Activated CD8-positive, alpha-beta T cell treated with anti-CD3 and anti-CD28 coated beads for 36 hours (primary cell): ENCODE data around the gene ARHGEF19. TPM values are rescaled to one million over a fixed set of nuclear protein-coding genes. Genes with fewer than 3 reads are reported as not detected.

Source experiments
- ATAC-seq: fragments of 200-7000 bp; cut with Tn5 transposase; one replicate; pipeline ENCODE4 v1.10.0; 2021; ENCODE audit warnings: mild to moderate bottlenecking, moderate library complexity
- CTCF ChIA-PET: fragments of 350-600 bp; sonication (Branson Sonifier 250); formaldehyde crosslinking; loops from one replicate; lab custom pipeline; 2021; ENCODE audit warnings: antibody characterized with exemption; lab: Charles Lee
- POLR2A ChIA-PET: fragments of 350-600 bp; sonication (Branson Sonifier 250); formaldehyde crosslinking; loops from one replicate; lab custom pipeline; 2021; ENCODE audit warnings: antibody characterized with exemption; lab: Charles Lee
- DNase-seq: peaks from one replicate; pipeline ENCODE4 v3.0.0-alpha.2; 2020
- H3K27ac Mint-ChIP-seq: one replicate; pipeline ENCODE4 v1.8.0; 2021; ENCODE audit warnings: mild to moderate bottlenecking, mixed read lengths
- H3K27me3 Mint-ChIP-seq: one replicate; pipeline ENCODE4 v1.8.0; 2021; ENCODE audit warnings: mixed read lengths
- H3K36me3 Mint-ChIP-seq: one replicate; pipeline ENCODE4 v1.8.0; 2021; ENCODE audit warnings: low read depth, mixed read lengths
- H3K4me1 Mint-ChIP-seq: one replicate; pipeline ENCODE4 v1.8.0; 2021; ENCODE audit warnings: low read depth, mixed read lengths
- H3K4me3 Mint-ChIP-seq: one replicate; pipeline ENCODE4 v1.8.0; 2021; ENCODE audit warnings: mild to moderate bottlenecking, moderate library complexity, mixed read lengths
- H3K9me3 Mint-ChIP-seq: one replicate; pipeline ENCODE4 v1.8.0; 2021; ENCODE audit warnings: mixed read lengths
- intact Hi-C: fragments of 100-400 bp; cut with micrococcal nuclease; formaldehyde crosslinking; loops from one replicate; pipeline ENCODE4 v1.10.0; 2022
- total RNA-seq, 2 experiments: library from RNA; stranded (reverse); gene quantifications; one replicate each; pipeline ENCODE4 v1.2.3, GENCODE V29; 2021
- TF ChIP-seq, protein P1 (sequence below): fragments of 200-600 bp; IDR thresholded peaks from one replicate; pipeline ENCODE4 v1.8.0; 2022; ENCODE audit warnings: antibody characterized with exemption, mild to moderate bottlenecking

The ARHGEF19 gene
- total RNA-seq, 2 experiments from 2014 or later = 5.7 to 7.4 TPM

- Mint-ChIP-seq H3K36me3 (no peaks in the 10 kb centered on the region), H3K27me3 (no peaks in the 10 kb centered on the region), H3K9me3 (no peaks in the 10 kb centered on the region), H3K4me3 (no peak overlapping the region), H3K27ac (no peak overlapping the region), H3K4me1 (peaks cover 13% of the 10 kb centered on the region)
- DNase-seq = no peak
- intact Hi-C loops = no loop called here
- TF ChIP-seq, protein P1, sequence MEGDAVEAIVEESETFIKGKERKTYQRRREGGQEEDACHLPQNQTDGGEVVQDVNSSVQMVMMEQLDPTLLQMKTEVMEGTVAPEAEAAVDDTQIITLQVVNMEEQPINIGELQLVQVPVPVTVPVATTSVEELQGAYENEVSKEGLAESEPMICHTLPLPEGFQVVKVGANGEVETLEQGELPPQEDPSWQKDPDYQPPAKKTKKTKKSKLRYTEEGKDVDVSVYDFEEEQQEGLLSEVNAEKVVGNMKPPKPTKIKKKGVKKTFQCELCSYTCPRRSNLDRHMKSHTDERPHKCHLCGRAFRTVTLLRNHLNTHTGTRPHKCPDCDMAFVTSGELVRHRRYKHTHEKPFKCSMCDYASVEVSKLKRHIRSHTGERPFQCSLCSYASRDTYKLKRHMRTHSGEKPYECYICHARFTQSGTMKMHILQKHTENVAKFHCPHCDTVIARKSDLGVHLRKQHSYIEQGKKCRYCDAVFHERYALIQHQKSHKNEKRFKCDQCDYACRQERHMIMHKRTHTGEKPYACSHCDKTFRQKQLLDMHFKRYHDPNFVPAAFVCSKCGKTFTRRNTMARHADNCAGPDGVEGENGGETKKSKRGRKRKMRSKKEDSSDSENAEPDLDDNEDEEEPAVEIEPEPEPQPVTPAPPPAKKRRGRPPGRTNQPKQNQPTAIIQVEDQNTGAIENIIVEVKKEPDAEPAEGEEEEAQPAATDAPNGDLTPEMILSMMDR = no peak
- ChIA-PET POLR2A (interaction anchor here (2.2 kb wide), 1 partner anchor 13 kb away, joined by 8 read pairs; no protein-coding TSS in a partner anchor), CTCF (interaction anchor here (1.1 to 3.4 kb wide), 8 partner anchors 9 to 162 kb away, joined by 3 to 10 read pairs (median 4); partner anchors contain the start of gene FAM131C)
- ATAC-seq = no peak
Observed at GRCh38 chr1:16235347-16235746, 22.9 kb upstream of the ARHGEF19 start.

DNA sequence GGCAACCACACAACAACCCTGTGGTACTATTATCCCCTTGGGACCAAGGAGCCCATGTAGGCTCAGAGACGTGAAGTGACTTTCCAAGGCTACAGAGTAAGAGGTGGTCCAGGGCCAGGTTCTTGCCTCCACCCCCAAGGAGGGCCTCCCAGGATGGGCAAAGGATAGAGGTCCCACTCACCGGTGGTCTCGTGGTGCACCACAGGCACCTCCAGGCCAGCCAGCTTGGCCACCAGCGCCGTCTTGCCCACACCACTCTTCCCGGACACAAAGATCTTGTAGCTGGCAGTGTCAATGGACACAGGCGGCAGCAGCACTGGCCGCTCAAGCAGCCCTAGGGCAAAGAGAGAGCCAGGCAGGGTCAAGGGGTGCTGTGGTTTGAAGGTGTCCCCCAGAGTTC, 21.0 kb upstream of the ARHGEF19 start:
- intact Hi-C loops = no loop called here
- POLR2A ChIA-PET = interaction anchor here (0.7 kb wide), 1 partner anchor 11 kb away, joined by 4 read pairs; no protein-coding TSS in a partner anchor

DNA sequence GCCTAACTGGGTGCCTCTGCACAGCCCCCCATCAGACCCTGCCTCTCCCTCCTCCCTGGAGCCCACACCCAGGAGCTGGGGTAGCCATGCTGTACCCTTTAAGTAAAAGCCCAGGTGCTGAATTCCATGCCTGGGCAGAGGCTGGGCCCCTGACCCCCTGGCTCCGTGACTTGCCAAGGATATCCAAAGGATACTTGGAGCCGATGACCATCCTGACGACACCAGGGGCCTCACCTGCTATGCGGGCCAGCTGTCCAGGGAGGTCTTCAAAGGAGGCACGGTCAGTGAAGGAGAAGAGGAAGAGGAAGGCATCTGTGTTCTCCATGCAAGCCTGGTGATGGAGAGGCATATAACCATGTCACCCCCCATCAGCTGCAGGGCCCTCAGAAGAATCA, 19.9 kb upstream of the ARHGEF19 start:
- H3K36me3 Mint-ChIP-seq = no peaks in the 10 kb centered on the region
- TF ChIP-seq, protein P1 = no peak
- ATAC-seq (no peak), DNase-seq (no peak)
- H3K9me3 Mint-ChIP-seq = no peaks in the 10 kb centered on the region
- H3K27ac Mint-ChIP-seq = no peak overlapping the region
- ChIA-PET CTCF (interaction anchor here (1.5 to 1.7 kb wide), 2 partner anchors 10 to 12 kb away, joined by 3 to 4 read pairs; no protein-coding TSS in a partner anchor), POLR2A (interaction anchor here (0.6 kb wide), 1 partner anchor 202 kb away, joined by 3 read pairs; no protein-coding TSS in a partner anchor)
- H3K4me3 Mint-ChIP-seq = no peak overlapping the region
- H3K4me1 Mint-ChIP-seq = peaks cover 15% of the 10 kb centered on the region
- H3K27me3 Mint-ChIP-seq = peaks cover 15% of the 10 kb centered on the region
- intact Hi-C loops = no loop called here

More for the DNA sequence above, 21.0 kb upstream of the ARHGEF19 start:
- Mint-ChIP-seq H3K36me3 (no peaks in the 10 kb centered on the region), H3K4me1 (peaks cover 11% of the 10 kb centered on the region), H3K9me3 (no peaks in the 10 kb centered on the region), H3K27me3 (peaks cover 5% of the 10 kb centered on the region), H3K27ac (no peak overlapping the region), H3K4me3 (no peak overlapping the region)
- no peak for ATAC-seq
- TF ChIP-seq, protein P1 = no peak
- DNase-seq = no peak
- CTCF ChIA-PET = interaction anchor here (3.4 kb wide), 1 partner anchor 11 kb away, joined by 10 read pairs; no protein-coding TSS in a partner anchor

DNA sequence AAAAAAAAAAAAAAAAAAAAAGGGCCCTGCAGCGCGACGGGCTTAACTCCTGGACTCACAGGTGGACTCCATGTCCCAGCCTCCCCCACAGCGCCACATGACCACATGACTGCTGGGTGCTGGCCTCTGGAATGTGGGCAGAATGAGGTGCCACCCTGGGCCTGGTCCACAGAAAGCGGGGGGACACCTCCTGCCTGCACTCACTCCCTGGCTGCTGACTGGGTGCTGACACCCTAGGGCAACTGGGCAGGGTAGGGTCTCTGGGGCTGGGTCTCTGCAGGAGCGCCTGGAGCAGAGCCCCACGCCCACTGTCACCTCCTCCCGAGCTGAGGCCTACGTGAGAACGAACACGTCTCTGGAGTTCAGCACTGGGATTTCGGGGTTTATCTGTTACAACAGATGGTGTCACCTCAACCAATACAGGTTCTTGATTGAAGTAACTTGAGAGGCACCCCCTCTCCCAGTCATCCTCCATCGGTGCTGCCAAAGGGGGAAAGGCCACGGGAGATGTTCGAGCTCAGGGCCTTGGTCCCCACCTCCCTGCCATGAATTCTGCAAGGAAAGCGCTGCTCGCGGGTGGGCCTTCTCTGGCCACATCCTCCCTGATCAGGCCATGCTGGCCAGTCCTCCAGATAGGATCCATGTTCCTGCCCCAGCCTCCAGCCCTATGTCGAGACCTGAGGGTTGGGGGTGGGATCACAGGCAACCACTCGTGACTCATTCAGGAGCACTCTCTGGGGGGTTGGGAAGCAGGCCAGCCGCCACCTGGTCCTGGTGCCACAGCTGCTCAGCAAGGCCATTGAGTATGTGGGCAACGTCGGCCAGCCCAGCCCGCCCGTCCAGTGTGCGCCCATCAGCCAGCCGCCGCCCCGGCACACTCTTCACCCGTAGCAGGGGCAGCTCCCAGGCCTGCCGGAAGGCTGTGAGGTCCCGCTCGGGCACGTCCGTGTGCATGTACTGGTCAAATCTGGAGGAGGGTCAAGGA, 19.2 kb upstream of the ARHGEF19 start:
- DNase-seq = no peak
- Mint-ChIP-seq H3K9me3 (no peaks in the 10 kb centered on the region), H3K4me1 (peaks cover 15% of the 10 kb centered on the region), H3K36me3 (no peaks in the 10 kb centered on the region), H3K27me3 (peaks cover 19% of the 10 kb centered on the region), H3K27ac (no peak overlapping the region), H3K4me3 (no peak overlapping the region)
- intact Hi-C loops = no loop called here
- CTCF ChIA-PET = interaction anchor here (1.5 to 1.7 kb wide), 2 partner anchors 11 kb away, joined by 3 to 4 read pairs; no protein-coding TSS in a partner anchor
- TF ChIP-seq, protein P1 = no peak
- no peak for ATAC-seq
- POLR2A ChIA-PET = no interaction called here
